NCI-H526 (cell line): ENCODE results near the gene HERC2.
"Not testable (repeated sequence)": the region's sequence is repeated elsewhere in the genome, so short reads cannot be mapped to it uniquely, and the experiment has no call there.

Source experiments
- DNase-seq, 2 experiments: peaks; one replicate each; lab custom pipeline; 2025; lab: John Stamatoyannopoulos, UW

The HERC2 gene

DNA sequence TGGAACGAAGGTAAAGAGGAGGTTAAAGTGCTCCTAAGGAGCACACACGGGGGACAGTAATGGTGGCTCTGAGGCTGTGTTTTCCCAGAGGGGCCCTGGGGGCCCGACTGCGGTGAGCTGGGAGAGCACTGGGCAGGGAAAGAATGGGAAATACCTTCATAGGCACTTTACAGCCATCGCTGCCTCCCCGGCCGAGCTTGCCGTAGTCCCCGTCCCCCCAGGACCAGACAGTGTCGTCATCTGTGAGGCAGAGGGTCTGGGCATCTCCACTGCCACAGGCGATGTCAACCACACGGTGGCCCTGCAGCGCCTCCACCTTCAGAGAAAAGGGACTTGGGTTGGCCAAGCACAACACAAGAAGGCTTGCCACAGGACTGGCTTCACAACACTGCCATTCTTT lies 190.0 kb downstream of the HERC2 start:
- DNase-seq = no peak

DNA sequence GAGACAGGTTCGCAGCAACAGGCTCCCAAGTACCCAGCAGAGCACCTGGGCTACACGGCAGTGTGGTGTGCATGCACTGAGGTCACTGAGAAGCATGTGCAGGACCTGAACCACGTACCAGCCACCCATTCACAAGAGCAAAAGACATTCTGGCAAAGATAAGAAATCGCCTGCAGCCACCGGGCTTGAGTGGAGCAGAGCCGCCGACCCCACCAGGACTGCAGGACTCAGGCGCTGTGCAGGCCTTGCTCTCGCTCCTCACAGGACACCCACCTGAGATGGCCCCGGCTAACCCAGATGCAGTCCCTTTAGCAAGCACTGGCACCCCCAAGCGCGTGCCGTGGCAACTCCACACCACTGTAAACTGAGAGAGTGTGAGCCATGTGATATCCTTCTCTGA lies 190.6 kb downstream of the HERC2 start:
- DNase-seq = no peak

DNA sequence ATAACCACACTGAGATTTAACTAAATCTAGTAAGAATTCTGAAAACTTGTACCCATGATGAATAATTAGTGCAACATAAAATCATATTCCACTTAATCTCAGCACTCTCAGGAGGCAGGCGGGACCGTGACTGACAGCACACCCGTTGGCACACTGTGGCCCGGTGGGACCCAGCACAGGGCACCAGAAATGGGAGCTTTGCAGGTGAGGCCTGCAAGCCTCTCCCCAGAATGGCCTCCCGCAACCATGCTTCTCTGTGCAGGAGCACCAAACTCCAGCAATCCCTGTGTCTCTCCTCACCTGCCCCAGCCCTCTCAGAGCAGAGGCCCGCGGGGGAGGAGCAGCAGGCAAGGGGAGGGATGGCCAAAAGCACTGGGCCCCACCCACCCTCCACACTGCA lies 191.3 kb downstream of the HERC2 start:
- no peak for DNase-seq

DNA sequence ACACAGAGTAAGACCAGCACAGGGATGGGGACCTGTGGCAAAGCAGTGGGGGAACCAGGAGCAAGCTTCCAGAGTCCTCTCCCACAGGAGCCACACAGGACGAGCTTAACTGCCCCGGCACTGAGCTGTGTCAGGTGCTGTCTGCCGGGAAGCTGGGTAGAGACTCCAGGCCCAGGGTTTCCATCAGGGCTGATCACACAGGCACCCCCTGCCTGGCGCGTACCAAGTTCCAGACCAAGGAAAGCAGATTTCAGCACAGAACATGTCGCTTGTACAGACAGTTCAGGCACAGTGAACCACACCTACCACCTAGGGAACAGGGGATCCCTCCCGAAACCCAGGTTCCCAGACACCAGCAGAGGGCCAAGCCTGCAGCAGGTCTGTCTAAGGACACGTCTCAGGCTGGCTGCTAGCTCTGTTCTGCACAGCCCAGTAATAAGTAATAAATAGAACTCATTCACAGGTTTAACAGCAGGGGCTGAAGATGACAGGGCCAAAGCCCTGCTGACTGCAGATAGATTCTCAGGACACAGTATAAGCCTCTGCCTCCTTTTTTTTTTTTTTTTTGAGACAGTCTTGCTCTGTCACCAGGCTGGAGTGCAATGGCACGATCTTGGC lies 192.6 kb downstream of the HERC2 start:
- no peak for DNase-seq

DNA sequence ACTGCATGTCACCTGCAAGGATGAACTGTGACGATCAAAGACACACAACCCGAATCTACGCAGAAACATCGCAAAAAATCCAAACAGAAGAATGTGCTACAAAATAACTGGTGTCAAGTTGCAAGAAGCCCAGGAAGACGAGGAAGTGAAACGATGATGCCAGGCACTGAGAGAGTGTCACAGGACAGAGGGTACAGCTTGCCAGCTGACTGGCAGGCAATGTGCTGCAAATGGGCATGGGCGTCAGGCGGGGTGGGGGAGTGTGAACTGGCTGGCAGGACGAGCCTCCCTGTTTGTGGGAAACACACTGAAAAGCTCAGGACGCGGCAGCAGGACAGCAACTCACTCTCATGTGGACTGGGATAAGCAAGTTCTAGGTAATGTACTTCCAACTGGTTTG lies 193.9 kb downstream of the HERC2 start:
- no peak for DNase-seq

DNA sequence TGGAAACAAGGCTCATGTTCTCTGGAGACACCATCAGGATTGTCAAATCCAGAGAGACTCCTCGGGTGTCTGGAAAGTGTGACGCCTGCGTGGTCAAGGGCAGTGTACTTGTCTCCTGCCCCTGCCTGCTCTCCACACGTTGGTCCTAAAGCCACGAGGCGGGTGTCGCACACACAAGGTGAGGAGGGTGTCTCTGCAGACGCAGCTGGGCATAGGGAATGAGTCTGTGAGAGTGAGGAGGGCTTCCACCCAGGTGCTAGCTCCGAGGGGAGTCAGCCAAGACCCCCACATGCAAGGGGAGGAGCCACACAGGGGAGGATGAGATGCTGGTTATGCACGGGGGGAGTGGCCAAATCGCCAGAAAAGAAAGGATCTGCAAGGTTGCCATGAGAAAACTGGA lies 194.9 kb downstream of the HERC2 start:
- no peak for DNase-seq

- DNase-seq = peak in 1 of 2 experiments; percentile 75
Observed at GRCh38 chr15:28125673-28126651, 196.0 kb downstream of the HERC2 start.

DNA sequence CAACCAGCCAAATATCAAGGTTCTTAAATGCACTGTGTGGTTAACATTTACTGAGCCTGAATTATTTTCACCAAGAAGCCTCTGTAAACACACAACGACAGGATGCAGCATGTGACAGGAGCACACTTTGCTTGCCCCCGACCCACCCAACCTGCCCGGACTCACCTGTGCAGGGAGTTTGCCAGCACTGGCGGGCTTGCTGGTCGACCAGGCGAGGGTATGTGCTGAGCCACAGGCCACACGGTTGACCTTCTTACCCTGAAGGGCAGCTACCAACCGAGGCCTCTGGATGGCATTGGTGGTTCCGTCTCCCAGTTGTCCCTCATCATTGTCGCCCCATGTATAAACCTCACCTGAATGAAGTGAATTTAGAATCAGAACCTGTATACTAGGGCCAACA lies 197.1 kb downstream of the HERC2 start:
- no peak for DNase-seq

DNA sequence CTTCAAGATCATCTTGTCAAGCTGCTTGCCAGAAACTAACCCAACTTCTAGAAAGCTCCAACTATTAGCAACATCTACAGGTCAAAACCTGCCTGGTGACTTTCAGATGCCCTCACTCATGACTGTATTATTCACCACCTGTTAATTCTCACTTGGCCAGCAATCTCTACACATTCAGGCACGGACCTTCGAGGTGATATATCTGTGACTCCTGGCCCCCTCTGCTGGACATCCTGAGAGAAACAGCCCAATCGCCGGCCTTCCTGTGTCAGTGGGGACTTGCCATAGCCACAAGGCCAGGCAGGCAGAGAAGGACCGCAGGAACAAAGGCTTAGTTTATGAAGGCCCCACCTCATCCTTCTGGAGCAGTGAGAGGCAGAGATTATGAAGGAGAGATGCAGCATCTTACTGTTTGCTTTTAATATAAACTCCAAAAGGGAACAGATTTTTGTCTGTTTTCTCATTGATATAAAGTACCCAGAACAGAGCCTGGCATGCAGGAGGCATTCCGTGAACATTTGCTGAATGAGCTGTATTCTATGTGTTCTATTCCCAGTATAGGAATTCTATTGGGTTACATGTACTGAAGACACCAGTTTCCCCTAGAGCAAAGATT lies 198.5 kb downstream of the HERC2 start:
- DNase-seq = peak; percentile 39 to 79

GRCh38 chr15:28122038-28122949 lies 199.7 kb downstream of the HERC2 start:
- no peak for DNase-seq

GRCh38 chr15:28121577-28121976 lies 200.4 kb downstream of the HERC2 start:
- not testable (repeated sequence) for DNase-seq

DNA sequence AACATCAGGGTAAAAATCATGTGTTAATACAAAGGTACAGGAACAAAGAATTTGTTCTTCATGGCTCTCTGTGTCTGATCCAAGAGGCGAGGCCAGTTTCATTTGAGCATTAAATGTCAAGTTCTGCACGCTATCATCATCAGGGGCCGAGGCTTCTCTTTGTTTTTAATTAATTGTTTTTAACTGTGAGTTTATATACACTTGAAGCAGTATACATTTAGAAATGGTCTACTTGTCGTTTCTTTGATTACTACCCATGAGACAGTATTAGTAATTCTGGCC lies 201.7 kb downstream of the HERC2 start:
- DNase-seq = no peak

DNA sequence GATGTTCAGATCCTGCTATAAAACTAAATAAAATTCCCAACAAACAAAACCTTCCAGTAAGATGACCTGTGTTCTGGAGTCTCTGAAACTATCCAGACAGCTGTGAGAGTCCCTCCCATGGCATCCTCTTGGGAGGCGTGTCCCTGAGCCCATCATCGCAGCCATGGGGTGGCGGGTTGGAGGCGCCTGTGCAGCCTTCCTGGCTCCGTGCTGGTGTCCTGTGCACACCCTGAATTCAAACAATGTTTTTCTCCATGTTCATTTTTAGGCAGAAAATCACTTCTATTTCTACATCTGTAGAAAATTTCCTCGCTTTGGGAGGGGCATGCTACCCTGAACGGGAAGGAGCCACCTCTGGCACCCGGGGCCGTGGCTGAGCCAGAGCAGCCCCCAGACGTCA lies 203.4 kb downstream of the HERC2 start:
- no peak for DNase-seq

DNA sequence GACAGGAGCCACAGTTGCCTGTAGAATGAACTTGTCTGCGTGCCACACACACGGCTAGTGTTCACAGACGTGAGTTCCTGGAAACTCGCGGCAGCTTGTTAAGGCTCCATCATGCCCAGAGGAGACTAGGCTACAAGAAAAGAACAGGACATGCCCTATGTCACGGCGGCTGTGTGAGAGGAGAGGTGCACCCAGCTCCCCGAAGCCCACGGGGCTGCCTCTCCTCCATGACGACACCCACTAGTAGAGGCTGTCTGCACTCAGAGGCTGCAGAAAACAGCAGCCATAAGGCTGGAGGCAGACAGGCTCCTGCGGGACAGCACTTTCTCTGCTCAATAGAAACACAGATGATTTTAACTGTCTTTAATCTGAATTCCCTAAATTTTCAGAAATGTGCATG lies 203.9 kb downstream of the HERC2 start:
- DNase-seq = no peak

GRCh38 chr15:28117432-28117990 lies 204.5 kb downstream of the HERC2 start:
- no peak for DNase-seq

GRCh38 chr15:28116521-28117431 lies 205.2 kb downstream of the HERC2 start:
- no peak for DNase-seq

- DNase-seq = no peak
Observed at GRCh38 chr15:28115871-28116270, 206.1 kb downstream of the HERC2 start.

- no peak for DNase-seq
Observed at GRCh38 chr15:28114721-28115622, 207.0 kb downstream of the HERC2 start.

DNA sequence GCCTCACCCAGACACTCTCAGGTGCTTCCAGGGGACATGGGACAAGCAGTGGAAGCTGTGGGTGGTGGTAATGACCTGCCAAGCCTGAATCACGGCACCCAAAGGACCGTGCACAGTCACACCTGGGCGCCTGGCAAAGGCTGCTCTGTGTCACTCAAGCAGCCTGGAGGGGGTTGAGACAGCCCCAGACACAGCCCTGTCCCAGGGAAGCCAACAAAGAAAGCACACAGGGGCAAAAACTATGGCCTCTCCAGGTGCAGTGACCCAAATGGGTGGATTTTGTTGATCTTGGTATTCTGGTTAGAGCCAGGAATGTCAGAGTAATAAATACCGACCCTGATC lies 207.9 kb downstream of the HERC2 start:
- DNase-seq = no peak
